Fibroblast of villous mesenchyme (primary cell): ENCODE results near the gene ADCK1. TPM values are rescaled to one million over a fixed set of nuclear protein-coding genes. Genes with fewer than 3 reads are reported as not detected.

Source experiments
- DNase-seq: peaks from one replicate; pipeline ENCODE4 v3.0.0-alpha.2; 2010; ENCODE audit warnings: low read depth
- H3K4me3 ChIP-seq: 2 replicates; pipeline ENCODE4 v1.5.1; 2011; ENCODE audit warnings: low read depth, mild to moderate bottlenecking, low read length
- total RNA-seq: library from RNA; depleted of rRNA; stranded (reverse); fragments of >200 nt; gene quantifications from 2 replicates; pipeline ENCODE4 v1.2.3, GENCODE V29; 2012
- TF ChIP-seq, protein P1 (sequence below): IDR thresholded peaks from 2 replicates; pipeline ENCODE4 v1.5.1; 2012; ENCODE audit warnings: low read depth, mild to moderate bottlenecking, low read length; ENCODE audit not compliant: insufficient read depth

Gene ADCK1
- total RNA-seq, 1 donor, result 6.5 TPM

- TF ChIP-seq, protein P1, sequence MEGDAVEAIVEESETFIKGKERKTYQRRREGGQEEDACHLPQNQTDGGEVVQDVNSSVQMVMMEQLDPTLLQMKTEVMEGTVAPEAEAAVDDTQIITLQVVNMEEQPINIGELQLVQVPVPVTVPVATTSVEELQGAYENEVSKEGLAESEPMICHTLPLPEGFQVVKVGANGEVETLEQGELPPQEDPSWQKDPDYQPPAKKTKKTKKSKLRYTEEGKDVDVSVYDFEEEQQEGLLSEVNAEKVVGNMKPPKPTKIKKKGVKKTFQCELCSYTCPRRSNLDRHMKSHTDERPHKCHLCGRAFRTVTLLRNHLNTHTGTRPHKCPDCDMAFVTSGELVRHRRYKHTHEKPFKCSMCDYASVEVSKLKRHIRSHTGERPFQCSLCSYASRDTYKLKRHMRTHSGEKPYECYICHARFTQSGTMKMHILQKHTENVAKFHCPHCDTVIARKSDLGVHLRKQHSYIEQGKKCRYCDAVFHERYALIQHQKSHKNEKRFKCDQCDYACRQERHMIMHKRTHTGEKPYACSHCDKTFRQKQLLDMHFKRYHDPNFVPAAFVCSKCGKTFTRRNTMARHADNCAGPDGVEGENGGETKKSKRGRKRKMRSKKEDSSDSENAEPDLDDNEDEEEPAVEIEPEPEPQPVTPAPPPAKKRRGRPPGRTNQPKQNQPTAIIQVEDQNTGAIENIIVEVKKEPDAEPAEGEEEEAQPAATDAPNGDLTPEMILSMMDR, result no peak
These were observed 49.8 kb downstream of the ADCK1 start for GRCh38 chr14:77849711-77850110.

DNA sequence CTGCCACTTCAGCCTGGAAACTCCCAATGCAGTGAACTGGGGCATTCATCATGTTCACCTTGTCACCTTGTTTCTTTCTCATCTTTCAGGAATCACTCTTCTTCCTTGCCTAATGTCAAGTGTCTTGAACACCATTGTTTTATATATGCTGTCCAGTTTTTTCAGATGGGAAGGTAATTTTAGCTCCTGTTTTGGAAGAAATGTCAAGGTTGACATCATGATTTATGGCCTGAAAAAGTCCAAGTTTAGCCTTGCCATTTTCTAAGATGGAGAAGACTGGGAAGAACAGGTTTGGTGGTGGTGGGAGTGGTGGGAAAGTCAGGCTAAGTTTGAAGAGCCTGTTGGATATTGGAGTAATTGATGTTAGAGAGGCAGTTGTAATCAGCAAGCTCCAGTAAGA lies 54.0 kb downstream of the ADCK1 start:
- TF ChIP-seq, protein P1, result no peak
- no peak for DNase-seq
- H3K4me3 ChIP-seq, result no peak overlapping the region

More at GRCh38 chr14:77849711-77850110, 49.8 kb downstream of the ADCK1 start:
- no peak for DNase-seq
- no peak overlapping the region for H3K4me3 ChIP-seq

DNA sequence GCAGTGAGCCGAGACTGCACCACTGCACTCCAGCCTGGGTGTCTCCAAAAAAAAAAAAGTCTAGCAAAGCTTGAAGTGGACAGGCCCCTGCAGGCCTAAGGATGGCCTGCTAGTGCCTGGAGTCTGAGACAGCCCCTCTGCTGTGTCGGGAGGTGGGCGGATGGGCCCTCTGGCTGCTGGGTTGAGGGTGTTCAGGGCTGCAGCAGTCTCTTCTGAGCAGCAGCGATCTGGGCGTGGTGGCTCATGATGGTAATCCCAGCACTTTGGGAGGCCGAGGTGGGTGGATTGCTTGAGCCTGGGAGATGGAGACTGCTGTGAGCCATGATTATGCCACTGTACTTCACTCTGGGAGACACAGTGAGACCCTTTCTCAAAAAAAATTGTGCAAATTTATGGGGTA lies 57.0 kb downstream of the ADCK1 start:
- no peak for DNase-seq
- H3K4me3 ChIP-seq, result no peak overlapping the region
- TF ChIP-seq, protein P1, result no peak

- TF ChIP-seq, protein P1, result no peak
These were observed 60.1 kb downstream of the ADCK1 start for GRCh38 chr14:77859934-77860570.

DNA sequence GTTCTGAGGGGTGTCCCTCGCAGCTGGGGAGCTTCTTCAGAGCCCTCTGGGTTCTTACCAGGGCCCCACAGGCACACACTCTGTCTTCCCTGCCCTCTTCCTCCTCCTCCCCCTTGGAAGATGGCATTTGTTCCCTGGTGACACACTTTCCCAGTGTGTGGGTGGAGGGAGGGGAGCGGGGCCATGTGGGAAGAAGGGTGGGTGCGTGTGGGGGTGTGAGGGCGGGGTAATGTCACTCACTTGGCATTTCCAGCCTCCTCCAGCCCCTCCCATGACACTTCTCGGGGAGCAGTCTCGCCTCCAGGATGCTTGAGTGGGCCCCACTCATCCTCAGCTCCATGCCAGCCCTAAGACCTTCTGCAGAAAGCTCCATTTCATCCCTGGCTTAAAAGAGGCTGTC lies 61.3 kb downstream of the ADCK1 start:
- H3K4me3 ChIP-seq, result no peak overlapping the region
- TF ChIP-seq, protein P1, result no peak
- DNase-seq, result no peak

More at GRCh38 chr14:77859934-77860570, 60.1 kb downstream of the ADCK1 start:
- H3K4me3 ChIP-seq, result no peak overlapping the region
- DNase-seq, result no peak

DNA sequence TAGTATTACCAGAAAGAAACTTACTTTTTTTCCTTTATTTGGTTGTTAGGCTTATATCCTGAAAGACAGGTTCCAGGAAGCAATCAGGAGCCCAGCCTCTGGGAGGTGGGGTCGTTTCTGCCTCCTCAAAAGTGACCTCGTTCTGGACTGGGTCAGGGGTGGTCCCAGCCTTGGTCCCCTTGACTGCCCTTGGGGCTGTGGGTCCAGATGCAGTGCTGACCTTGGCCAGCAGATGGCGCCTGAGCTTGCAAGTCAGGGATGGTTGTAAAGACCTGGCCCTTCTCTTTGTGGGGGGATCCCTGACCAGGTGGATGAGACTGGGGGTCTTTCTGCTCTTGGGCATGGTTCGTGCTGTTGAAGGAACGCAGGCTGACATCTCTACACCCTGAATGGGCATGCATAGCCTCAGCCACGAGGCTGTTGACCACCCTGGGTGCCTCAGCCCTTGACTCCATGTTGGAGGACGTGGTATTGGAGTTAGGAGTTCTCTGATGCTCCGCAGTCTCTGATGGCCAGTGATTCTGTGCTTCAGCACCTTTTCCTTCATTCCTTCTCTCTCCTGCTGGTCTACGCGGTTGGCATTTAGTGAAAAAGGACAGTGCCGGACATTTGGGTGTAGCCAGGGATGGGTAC lies 62.4 kb downstream of the ADCK1 start:
- H3K4me3 ChIP-seq, result no peak overlapping the region
- DNase-seq, result peak; percentile 61
- TF ChIP-seq, protein P1, result peak; percentile 99
